Right lobe of liver (tissue), 4 donors: ENCODE measurements around the gene DSCAML1.

Experiments used
- POLR2A ChIP-seq: fragments of 450-650 bp; IDR thresholded peaks from one replicate; pipeline ENCODE4 v1.6.1; 2017; ENCODE audit warnings: antibody characterized with exemption, mild to moderate bottlenecking
- TF ChIP-seq, protein P1 (sequence below), 4 donors: fragments of 200-600 bp in 3 of 4; fragments of 450-650 bp in 1 of 4; IDR thresholded peaks; one replicate each; pipeline versions ENCODE4 v1.5.1 to v1.8.0; 2016 to 2022; ENCODE audit warnings: antibody characterized with exemption in 4 of 4, mild to moderate bottlenecking in 2 of 4
- donor health status: DM: no; HTN: no; CAD: no.
- donor health status: DM: no; HTN: no; CAD: no.
- donor health status: DM: no; HTN: yes; CAD: no.

- TF ChIP-seq POLR2A: no peak
- TF ChIP-seq, protein P1, sequence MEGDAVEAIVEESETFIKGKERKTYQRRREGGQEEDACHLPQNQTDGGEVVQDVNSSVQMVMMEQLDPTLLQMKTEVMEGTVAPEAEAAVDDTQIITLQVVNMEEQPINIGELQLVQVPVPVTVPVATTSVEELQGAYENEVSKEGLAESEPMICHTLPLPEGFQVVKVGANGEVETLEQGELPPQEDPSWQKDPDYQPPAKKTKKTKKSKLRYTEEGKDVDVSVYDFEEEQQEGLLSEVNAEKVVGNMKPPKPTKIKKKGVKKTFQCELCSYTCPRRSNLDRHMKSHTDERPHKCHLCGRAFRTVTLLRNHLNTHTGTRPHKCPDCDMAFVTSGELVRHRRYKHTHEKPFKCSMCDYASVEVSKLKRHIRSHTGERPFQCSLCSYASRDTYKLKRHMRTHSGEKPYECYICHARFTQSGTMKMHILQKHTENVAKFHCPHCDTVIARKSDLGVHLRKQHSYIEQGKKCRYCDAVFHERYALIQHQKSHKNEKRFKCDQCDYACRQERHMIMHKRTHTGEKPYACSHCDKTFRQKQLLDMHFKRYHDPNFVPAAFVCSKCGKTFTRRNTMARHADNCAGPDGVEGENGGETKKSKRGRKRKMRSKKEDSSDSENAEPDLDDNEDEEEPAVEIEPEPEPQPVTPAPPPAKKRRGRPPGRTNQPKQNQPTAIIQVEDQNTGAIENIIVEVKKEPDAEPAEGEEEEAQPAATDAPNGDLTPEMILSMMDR (IDR thresholded peaks at IDR 0.05): no peak
Observed at GRCh38 chr11:117625237-117625636, 171.8 kb downstream of the DSCAML1 start.
